ENCODE measurements around the gene KCNMB2.

KCNMB2 gene

DNA sequence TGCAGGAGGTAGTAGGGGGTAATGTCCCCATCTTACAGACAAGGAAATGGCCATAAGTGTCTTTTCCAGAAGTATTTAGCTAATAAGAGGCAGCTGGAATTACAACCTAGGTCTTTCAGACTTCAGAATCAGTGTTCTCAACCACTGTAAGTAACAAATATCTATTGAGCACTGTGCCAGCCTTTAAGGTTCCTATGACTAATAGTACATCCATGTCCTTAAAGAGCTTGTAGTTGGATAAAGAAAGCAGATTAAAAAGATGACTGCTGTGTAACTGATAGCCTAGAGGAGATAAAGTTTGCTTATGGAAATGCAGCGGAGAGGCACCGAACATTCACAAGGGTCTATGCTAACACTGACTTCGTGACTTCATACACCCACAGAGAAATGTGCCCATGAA is 136.0 kb downstream of the KCNMB2 start:
- ChIA-PET CTCF (no interaction called here), POLR2A (no interaction called here)
- TF ChIP-seq SP1 (IDR thresholded peaks at IDR 0.05): no peak
- TF ChIP-seq SUZ12 (IDR thresholded peaks at IDR 0.05): no peak
- no peak for TF ChIP-seq LEF1 (IDR thresholded peaks at IDR 0.05; ENCODE audit: borderline replicate concordance)
- TF ChIP-seq FOXK2 (IDR thresholded peaks at IDR 0.05): no peak
- no peak for TF ChIP-seq TARDBP (IDR thresholded peaks at IDR 0.05)
- TF ChIP-seq L3MBTL2 (conservative IDR thresholded peaks at IDR 0.05): no peak
- no peak for TF ChIP-seq ZNF384 (IDR thresholded peaks at IDR 0.05)
- TF ChIP-seq CTBP1 (IDR thresholded peaks at IDR 0.05; ENCODE audit: borderline replicate concordance): no peak
- TF ChIP-seq NFRKB (IDR thresholded peaks at IDR 0.05): no peak
- TF ChIP-seq ELF4 (IDR thresholded peaks at IDR 0.05): no peak
- TF ChIP-seq FOXA1 (IDR thresholded peaks at IDR 0.05): no peak
- no peak for DNase-seq (ENCODE audit: extremely low spot score)

DNA sequence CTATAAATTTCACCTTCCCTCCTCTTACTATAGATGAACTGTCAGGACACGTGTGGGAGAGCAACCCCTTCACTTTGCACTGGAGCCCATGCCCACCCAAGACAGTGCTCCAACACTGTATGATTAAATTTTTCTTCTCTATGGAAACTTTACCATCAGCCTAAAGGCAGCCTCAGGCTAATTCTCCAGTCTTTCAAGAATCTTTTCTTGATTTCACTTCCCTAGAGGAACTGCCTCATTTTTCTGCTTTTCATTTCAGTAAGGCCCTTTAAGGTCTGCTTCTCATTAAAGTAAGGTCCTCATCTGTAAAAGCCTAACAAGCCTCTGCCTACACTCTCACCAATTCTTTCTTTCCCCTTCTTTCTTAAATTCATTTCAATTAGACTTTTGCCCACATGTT is 137.3 kb downstream of the KCNMB2 start:
- POLR2A ChIA-PET: no interaction called here
- DNase-seq (ENCODE audit: extremely low spot score): no peak
- TF ChIP-seq LEF1 (IDR thresholded peaks at IDR 0.05; ENCODE audit: borderline replicate concordance) (no peak), ARNT (IDR thresholded peaks at IDR 0.05) (no peak), L3MBTL2 (conservative IDR thresholded peaks at IDR 0.05) (no peak), FOXM1 (IDR thresholded peaks at IDR 0.05; ENCODE audit: borderline replicate concordance) (no peak), NFRKB (IDR thresholded peaks at IDR 0.05) (no peak), SUZ12 (IDR thresholded peaks at IDR 0.05) (no peak), TARDBP (IDR thresholded peaks at IDR 0.05) (no peak), FOXK2 (IDR thresholded peaks at IDR 0.05) (no peak)
- CTCF ChIA-PET: no interaction called here

DNA sequence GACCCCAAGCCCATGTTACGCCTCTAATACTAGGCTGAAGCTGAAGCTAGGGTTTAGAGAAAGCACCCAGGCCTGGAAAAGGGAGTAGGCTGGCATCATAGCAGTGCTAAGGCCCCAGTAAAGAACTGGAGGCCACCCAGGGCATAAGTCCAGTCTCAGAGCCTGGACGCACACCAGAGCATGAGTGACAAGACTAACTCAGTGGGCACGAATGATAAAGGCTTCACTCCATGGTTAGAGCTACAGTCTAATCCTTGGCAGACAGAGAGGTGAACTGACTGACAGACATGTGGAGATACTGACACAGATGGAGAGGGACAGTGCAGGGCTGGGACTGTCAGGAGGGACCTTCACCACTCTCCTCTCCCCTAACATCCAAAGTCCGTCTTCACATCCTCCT is 139.8 kb downstream of the KCNMB2 start:
- TF ChIP-seq FOXK2 (IDR thresholded peaks at IDR 0.05) (no peak), SP1 (IDR thresholded peaks at IDR 0.05) (no peak), CTBP1 (IDR thresholded peaks at IDR 0.05; ENCODE audit: borderline replicate concordance) (no peak), ZNF384 (IDR thresholded peaks at IDR 0.05) (no peak), ELF4 (IDR thresholded peaks at IDR 0.05) (no peak), LEF1 (IDR thresholded peaks at IDR 0.05; ENCODE audit: borderline replicate concordance) (no peak), SUZ12 (IDR thresholded peaks at IDR 0.05) (no peak), FOXA1 (IDR thresholded peaks at IDR 0.05) (no peak), ARNT (IDR thresholded peaks at IDR 0.05) (no peak), NFRKB (IDR thresholded peaks at IDR 0.05) (no peak), FOXM1 (IDR thresholded peaks at IDR 0.05; ENCODE audit: borderline replicate concordance) (no peak), HDGF (IDR thresholded peaks at IDR 0.05; ENCODE audit: borderline replicate concordance) (no peak), BHLHE40 (IDR thresholded peaks at IDR 0.05; ENCODE audit: borderline replicate concordance) (no peak), TARDBP (IDR thresholded peaks at IDR 0.05) (no peak), L3MBTL2 (conservative IDR thresholded peaks at IDR 0.05) (no peak)
- TF ChIP-seq, protein P1, sequence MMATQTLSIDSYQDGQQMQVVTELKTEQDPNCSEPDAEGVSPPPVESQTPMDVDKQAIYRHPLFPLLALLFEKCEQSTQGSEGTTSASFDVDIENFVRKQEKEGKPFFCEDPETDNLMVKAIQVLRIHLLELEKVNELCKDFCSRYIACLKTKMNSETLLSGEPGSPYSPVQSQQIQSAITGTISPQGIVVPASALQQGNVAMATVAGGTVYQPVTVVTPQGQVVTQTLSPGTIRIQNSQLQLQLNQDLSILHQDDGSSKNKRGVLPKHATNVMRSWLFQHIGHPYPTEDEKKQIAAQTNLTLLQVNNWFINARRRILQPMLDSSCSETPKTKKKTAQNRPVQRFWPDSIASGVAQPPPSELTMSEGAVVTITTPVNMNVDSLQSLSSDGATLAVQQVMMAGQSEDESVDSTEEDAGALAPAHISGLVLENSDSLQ (IDR thresholded peaks at IDR 0.05): no peak
- no peak for DNase-seq (ENCODE audit: extremely low spot score)
- ChIA-PET POLR2A (no interaction called here), CTCF (no interaction called here)

DNA sequence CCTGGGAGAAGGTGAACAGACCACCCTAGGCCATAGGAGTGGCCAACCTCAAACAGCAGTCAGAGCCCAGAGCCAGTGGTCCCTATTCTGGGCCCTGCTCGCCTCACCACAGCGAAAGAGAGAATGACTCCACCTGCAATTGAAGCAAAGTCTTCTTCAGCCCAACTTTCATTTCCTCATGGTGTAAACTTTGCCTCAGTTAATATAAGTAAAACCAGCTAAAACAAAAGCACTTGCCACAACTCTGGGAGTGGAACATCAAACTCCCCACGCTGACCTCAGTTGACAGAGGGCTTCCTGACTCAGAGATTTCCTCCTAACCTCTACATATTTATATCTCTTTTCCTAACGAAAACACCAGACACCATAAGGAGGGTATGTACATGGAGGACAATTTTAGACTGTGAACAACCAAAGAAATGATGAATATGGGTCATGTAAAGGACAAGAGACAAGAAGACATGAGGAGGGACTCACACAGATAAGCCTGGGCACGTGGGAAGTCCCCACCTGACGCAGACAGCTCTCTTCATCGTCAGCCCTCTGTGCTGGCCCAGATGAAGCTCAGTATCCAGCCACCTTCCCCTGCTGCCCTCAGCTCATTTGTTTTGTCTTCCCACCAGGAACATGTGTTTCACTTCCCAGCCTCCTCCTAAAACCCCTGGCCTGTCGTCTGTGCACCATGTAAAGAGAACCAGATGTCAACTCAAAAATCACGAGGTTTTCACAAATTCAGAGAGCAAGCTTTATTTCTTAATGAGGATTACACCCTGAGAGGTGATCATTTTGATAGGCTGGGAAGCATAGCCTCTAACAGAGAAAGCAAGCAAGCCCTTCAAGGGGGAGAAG is 140.9 kb downstream of the KCNMB2 start:
- no peak for DNase-seq (ENCODE audit: extremely low spot score)
- no peak for TF ChIP-seq NFRKB (IDR thresholded peaks at IDR 0.05)
- TF ChIP-seq HDGF (IDR thresholded peaks at IDR 0.05; ENCODE audit: borderline replicate concordance): no peak
- no peak for TF ChIP-seq FOXM1 (IDR thresholded peaks at IDR 0.05; ENCODE audit: borderline replicate concordance)
- TF ChIP-seq SUZ12 (IDR thresholded peaks at IDR 0.05): no peak
- TF ChIP-seq ELF4 (IDR thresholded peaks at IDR 0.05): no peak
- TF ChIP-seq ARNT (IDR thresholded peaks at IDR 0.05): no peak
- TF ChIP-seq ZNF384 (IDR thresholded peaks at IDR 0.05): no peak
- TF ChIP-seq, protein P1 (IDR thresholded peaks at IDR 0.05): no peak
- TF ChIP-seq LEF1 (IDR thresholded peaks at IDR 0.05; ENCODE audit: borderline replicate concordance): no peak
- TF ChIP-seq L3MBTL2 (conservative IDR thresholded peaks at IDR 0.05): no peak
- TF ChIP-seq FOXA1 (IDR thresholded peaks at IDR 0.05): no peak
- TF ChIP-seq BHLHE40 (IDR thresholded peaks at IDR 0.05; ENCODE audit: borderline replicate concordance): no peak
- no peak for TF ChIP-seq FOXK2 (IDR thresholded peaks at IDR 0.05)
- TF ChIP-seq CTBP1 (IDR thresholded peaks at IDR 0.05; ENCODE audit: borderline replicate concordance): no peak
- TF ChIP-seq SP1 (IDR thresholded peaks at IDR 0.05): no peak
- no peak for TF ChIP-seq TARDBP (IDR thresholded peaks at IDR 0.05)
- POLR2A ChIA-PET: no interaction called here
- CTCF ChIA-PET: interaction anchor here (0.6 kb wide), 1 partner anchor 202 kb away, joined by 3 read pairs; no protein-coding TSS in a partner anchor

DNA sequence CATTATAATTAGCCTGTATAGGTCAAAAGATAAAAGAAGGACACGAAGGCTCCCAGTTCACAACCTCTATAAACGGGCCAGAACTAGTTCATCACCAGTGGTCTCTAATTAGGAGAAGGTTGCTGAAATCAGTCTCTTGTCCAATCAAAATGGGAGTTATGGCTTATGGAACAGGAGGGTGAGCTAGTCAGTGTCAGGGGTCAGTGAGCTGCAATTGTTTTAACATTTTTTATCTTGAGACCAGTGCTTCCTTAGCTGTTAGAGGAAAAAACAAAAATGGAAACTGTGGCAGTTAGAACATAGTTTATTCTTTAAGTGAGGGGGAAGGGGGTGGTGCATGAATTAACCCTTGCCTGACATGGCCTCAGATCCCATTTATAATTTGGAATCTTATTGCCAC is 141.7 kb downstream of the KCNMB2 start:
- DNase-seq (ENCODE audit: extremely low spot score): no peak
- TF ChIP-seq SP1 (IDR thresholded peaks at IDR 0.05) (no peak), FOXK2 (IDR thresholded peaks at IDR 0.05) (no peak), HDGF (IDR thresholded peaks at IDR 0.05; ENCODE audit: borderline replicate concordance) (no peak), FOXA1 (IDR thresholded peaks at IDR 0.05) (no peak), FOXM1 (IDR thresholded peaks at IDR 0.05; ENCODE audit: borderline replicate concordance) (no peak), CTBP1 (IDR thresholded peaks at IDR 0.05; ENCODE audit: borderline replicate concordance) (no peak), BHLHE40 (IDR thresholded peaks at IDR 0.05; ENCODE audit: borderline replicate concordance) (no peak), ARNT (IDR thresholded peaks at IDR 0.05) (no peak), ZNF384 (IDR thresholded peaks at IDR 0.05) (no peak), SUZ12 (IDR thresholded peaks at IDR 0.05) (no peak), TARDBP (IDR thresholded peaks at IDR 0.05) (no peak)
- CTCF ChIA-PET: interaction anchor here (0.6 kb wide), 1 partner anchor 203 kb away, joined by 3 read pairs; no protein-coding TSS in a partner anchor
- POLR2A ChIA-PET: no interaction called here

DNA sequence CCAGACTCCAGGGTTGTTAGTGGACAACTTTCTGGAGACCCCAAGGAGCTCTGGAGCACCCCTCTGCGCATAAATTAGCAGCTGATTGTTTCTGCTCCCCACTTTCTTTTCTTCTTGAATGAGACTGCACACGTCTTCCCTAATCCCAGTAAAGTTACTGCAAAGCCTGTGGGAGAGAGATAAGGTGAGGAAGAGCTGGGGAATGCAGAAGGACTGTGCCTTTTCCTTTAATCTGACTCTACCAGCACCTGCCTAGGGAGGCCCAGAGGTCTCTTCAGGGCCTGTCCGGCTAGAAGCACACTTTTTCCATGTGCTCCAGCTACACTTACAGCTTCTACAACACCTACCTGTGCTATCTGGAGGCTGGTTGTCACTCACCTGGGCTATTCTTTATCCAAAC is 143.8 kb downstream of the KCNMB2 start:
- DNase-seq (ENCODE audit: extremely low spot score): no peak
- POLR2A ChIA-PET: interaction anchor here (0.5 kb wide), 1 partner anchor 385 kb away, joined by 3 read pairs; no protein-coding TSS in a partner anchor

More for the DNA sequence above, 143.8 kb downstream of the KCNMB2 start:
- CTCF ChIA-PET: no interaction called here
- TF ChIP-seq BHLHE40 (IDR thresholded peaks at IDR 0.05; ENCODE audit: borderline replicate concordance) (no peak), FOXK2 (IDR thresholded peaks at IDR 0.05) (no peak), L3MBTL2 (conservative IDR thresholded peaks at IDR 0.05) (no peak), SP1 (IDR thresholded peaks at IDR 0.05) (no peak), ELF4 (IDR thresholded peaks at IDR 0.05) (no peak), ZNF384 (IDR thresholded peaks at IDR 0.05) (no peak), LEF1 (IDR thresholded peaks at IDR 0.05; ENCODE audit: borderline replicate concordance) (no peak)

Data from HEK293T (cell line).